HG02623 (cell line): Measurements from ENCODE around the gene FLYWCH2.
A peak's percentile ranks its signal among the peaks of the same experiment; 100 is the strongest.
"Not testable (repeated sequence)": the region's sequence is repeated elsewhere in the genome, so short reads cannot be mapped to it uniquely, and the experiment has no call there.

Source experiments
- ATAC-seq: cut with Tn5 transposase; IDR thresholded peaks from one replicate; pipeline ENCODE4 v1.9.1; 2021; ENCODE audit warnings: moderate library complexity; ENCODE audit not compliant: unreplicated experiment

The FLYWCH2 gene

DNA sequence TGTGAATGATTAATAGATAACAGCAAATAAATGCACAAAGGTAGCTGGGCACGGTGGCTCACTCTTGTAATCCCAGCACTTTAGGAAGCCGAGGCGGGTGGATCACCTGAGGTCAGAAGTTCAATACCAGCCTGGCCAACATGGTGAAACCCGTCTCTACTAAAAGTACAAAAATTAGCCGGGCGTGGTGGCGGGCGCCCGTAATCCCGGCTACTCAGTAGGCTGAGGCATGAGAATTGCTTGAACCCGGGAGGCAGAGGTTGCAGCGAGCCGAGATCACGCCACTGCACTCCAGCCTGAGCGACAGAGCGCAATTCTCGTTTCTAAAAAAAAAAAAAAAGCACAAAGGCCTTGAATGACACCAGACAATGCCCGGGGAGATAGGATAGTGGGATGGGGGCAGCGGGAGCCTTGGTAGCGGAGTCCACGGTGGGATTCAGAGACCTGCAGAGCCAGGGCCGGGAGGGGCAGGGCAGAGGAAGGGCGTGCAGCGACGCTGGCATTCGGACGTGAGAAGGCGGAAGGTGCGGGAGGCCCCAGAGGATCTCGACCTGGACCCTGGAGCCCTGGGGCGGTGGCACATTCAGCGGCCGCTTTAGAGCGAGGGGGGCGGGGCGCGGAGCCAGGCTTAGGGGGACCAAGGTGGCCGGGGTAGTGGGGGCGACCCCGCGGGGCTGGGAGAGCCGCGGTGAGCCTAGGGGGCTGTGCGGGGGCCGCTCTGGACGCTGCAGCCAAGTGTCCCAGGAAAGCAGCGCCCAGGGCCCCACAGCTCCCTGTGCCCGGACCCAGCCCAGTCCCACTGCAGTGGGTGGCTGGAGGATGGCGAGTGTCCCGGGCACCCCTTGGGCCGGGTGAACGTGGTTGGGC lies 999 bp upstream of the FLYWCH2 start:
- no peak for ATAC-seq

DNA sequence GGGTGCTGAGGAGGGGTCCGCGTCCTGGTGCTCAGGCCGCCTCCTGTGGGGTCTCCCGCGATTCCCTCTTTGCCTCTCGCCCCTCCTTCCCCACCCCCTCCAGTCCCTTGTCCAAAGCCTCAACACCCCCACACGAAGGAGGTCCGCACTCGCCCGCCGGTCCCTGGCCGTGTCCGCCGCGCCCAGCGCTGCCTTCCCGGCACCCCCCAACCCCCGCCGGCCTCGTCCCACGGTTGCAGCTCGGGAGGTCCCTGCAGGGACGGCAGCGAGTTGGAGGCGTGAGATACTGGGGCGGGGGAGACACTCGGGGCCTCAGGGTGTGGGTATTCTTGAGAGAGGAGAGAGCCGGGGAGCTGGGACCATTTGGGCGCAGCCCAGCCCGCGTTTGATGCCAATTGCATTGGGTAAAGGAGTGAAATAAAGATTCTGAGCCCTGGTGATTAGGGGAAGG lies 468 bp downstream of the FLYWCH2 start:
- ATAC-seq: no peak

DNA sequence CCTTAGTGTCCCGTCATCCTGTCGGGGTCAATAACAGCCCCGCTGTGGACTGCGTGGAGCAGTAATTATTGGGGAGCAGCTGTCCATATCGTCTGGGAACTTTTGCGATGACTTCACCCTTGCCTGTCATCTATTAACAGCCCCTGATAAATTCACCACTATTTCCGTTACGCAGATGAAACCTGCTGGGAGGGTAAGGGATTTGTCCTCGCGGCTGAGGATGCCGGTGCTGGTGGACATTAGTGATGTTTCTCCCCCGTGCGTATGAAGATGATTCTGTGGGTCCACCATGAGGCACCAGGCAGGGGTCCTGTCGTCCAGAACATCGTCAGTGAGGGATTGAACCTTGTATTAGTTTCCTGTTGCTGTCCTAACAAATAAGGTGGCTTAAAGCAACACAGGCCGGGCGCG lies 1.0 kb downstream of the FLYWCH2 start:
- ATAC-seq: no peak

DNA sequence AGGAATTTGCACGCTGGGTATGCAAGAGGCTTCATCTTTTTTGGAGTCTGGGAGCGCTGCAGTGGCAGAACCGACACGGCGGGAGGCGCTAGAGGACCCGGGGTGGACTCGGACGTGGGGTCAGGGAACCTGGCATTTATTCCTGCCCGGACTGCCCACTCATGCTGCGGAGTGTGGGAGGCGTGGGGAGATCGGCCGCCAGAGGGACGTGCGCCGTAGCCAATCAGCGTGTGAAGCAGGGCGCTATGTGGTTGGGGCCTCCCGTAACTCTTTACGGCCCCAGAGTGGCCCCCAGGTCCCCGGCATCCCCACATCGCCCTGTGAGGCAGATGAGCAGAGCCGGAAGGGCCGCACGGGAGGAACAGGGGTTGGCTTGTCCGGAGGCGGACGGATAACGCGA lies 11.2 kb downstream of the FLYWCH2 start:
- no peak for ATAC-seq

DNA sequence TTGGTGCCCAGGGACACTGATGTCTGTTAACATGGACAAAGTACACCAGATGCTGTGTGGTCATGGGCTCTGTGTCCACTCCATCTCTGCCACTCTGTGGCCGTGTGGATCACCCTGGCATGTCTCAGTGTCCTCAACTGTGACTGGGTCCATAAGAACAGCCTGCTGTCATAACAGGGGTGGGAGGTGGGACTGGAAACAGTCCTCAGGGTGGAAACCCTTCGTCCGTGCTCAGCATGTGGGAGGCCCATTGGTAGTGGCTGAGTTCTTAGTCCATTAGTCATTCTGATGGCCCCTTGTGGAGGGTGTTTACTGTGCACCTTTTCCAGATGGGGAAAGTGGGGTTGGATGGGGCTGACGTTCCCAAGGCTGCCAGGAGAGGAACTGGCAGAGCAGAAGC lies 12.8 kb downstream of the FLYWCH2 start:
- ATAC-seq: no peak

DNA sequence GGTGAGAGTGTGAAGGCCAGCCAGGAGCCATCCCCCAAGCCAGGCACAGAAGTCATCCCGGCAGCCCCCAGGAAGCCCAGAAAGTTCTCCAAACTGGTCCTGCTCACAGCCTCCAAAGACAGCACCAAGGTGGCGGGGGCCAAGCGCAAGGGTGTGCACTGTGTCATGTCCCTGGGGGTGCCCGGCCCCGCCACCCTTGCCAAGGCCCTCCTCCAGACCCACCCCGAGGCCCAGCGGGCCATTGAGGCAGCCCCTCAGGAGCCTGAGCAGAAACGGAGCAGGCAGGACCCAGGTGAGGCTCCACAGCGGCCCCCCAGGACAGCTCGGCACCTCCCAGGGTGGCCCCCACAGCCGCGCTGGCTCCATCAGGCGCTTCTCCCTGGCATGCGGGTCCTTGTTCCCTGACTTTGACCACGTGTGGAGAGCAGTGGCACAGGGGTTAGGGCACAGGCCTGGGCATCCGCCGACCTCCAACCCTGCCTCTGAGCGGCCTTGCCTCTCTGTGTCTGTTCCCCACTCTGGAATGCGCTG lies 13.5 kb downstream of the FLYWCH2 start:
- no peak for ATAC-seq

DNA sequence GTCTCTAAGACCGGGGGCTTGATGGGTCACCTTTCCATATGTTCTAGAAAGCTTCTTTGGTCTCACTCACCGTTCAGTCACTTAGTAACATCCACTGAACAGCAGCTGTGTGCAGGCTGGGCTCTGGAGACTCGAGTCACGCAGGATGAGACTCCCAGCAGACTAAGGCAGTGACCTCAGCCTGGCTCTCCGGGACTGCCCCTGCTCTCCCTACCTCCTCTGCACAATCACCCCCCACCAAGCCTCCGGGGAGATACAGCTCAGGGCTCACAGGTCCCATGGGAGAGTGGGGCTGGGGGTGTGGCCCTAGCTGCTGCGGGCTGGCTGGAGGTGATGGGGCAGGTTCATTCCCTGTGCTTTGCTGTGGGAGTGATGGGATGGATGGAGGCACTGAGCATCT lies 14.1 kb downstream of the FLYWCH2 start:
- no peak for ATAC-seq

DNA sequence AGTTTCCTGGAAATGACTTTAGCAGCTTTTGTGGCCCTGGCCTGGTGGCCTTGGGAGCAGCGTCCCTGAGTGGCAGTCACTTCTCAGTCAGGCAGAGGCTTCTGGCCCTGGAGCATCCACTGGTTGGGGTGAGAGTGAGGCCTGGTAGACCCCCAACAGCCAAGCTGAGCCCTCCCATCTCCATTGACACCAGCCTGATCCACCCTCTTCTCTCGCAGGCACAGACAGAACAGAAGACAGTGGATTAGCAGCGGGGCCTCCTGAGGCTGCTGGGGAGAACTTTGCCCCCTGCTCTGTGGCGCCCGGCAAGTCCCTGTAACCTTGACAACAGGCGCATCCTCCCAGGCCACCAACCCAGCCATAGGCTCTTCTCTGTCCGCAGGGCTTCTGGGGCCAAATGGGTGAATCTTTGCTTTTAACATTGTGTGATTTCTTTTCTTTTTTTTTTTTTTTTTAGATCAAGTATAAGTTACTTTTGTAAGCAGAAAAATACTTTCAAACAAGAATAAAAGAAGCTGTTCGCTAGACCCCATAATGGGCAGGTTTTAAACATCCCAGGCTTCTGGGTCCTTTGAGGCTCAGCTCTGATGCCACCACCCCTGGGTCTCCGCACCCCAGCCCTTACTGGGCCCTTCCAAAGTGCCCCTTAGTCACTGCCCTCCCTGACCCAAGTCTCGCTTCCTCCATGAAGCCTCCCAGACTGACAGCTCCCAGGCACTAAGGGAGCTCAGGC lies 16.0 kb downstream of the FLYWCH2 start:
- no peak for ATAC-seq

DNA sequence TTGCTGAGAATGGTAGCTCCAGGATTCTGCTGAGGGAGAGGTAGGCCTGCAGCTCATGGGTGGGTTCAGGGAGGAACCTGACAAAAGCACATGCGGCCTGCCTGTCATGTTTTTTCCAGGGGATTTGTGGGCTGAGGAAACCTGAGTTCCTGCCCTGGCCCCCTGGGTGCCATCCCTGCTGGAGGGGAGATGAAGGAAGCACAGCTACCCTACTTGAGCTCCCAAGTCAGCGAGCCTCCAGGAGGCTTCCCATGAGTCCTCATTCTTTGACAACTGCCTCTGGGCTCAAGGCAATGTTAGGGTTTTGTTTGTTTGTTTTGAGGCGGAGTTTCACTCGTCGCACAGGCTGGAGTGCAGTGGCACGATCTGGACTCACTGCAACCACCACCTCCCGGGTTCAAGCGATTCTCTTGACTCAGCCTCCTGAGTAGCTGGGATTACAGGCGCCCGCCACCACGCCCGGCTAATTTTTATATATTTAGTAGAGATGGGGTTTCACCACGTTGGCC lies 16.6 kb downstream of the FLYWCH2 start:
- no peak for ATAC-seq

DNA sequence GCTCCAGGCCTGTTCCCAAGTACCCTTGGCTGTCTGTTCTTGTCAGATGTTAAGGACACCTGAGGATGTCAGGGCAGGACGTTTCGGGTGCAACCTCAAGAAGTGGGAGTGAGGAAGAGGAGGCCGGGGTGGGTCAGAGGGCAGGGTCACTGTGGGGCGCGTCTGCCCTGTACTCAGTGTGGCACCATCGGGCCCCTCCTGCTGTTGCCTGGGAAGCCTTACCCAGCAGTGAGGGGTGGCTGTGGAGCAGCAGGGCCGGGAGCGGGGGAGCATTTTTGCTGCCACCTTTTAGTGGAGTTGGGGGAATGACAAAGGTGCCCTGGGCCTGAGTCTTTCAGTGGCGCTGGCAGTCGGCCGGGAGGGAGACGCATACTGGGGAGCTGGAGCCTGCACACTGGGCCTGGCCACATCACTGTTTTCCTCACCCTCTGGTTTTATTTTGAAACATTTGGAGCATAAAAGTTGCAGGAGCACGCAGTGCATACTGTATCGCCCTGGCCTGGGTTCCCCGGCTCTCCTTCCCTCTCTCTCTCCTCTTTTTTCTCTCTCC lies 17.6 kb downstream of the FLYWCH2 start:
- no peak for ATAC-seq

DNA sequence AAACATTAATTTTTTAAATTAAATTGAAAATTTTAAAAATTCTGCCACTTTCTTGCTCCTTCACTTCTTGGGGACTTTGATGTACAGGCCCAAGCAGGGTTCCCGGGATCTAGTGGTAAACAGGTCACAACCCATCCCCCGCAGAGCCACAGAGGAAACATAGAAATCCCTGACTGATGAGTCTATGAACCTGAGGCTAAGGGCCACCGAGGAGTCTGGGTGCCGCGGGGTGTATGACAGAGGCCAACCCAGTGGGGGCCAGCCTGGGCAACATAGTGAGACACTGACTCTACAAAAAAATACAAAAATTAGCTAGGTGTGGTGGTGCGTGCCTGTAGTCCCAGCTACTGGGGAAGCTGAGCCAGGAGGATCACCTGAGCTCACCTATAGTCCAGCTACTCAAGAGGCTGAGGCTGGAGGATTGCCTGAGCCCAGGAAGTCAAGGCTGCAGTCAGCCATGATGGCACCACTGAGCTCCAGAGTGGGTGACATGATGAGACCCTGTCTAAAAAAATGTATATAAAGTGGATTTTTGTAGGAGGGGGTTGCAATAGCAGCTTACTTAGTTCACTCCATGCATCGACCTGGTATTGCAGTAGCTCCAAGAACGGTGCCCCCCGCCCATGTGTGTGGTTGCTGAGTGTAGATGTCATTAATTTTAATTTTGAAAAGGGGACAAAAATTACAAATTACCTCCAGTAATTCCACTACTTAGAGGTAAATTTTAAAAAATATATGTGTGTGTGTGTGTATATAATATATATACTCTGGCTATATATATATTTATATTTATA lies 19.5 kb downstream of the FLYWCH2 start:
- no peak for ATAC-seq

DNA sequence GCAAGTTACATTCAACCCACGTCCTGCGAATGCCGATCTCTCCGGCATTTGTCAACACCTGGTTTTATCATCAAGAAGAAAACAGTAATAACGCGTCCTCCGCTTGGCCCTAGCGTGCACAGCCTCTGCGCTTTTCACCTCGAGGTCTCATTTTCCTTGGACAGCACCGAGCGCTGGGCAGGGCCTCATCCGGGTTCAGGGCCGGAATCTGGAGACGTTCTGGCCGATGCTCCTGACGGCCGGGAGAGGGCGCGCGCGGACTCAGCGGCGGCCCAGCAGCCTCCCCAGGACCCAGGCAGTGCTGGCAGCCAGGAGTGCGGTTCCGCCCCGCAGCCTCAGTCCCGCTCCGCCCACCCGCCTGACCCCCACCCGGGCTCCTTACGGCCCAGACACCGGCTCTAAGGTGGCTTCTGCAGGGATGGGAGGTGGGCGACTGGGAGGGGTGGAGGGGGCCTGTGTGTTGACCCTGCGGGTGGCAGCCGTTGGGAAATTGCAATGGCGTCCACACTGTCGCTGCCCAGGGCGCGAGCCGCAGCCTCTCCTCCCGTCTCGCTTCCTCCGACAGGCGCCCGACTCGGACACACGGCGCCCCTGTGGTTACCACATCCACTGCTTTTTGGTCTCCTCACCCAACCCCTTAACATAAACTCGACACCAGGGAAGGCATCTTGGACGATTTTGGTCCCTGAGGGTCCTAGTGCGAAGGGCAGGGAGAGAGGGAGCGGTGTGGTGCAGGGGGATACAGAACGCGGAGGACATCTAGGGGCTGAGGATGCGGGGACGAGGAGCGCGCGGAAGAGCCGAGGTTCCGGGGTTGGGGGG lies 21.3 kb downstream of the FLYWCH2 start:
- ATAC-seq: peak; percentile 34

DNA sequence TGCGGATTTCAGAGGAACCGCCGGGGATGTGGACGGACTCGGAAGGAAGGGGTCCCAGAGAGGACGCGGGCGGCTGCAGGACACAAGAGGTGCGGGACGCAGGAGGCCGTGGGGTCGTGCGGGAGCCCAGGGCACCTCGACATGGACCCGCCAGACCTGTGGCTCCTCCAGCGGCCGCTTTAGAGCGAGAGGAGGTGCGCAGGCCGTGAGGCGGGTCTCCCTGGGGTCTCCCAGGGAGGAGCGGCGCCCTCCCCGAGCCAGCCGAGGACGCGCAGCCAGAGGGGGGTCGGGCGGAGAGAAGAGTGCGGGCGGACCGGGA lies 21.9 kb downstream of the FLYWCH2 start:
- ATAC-seq: peak; percentile 2

DNA sequence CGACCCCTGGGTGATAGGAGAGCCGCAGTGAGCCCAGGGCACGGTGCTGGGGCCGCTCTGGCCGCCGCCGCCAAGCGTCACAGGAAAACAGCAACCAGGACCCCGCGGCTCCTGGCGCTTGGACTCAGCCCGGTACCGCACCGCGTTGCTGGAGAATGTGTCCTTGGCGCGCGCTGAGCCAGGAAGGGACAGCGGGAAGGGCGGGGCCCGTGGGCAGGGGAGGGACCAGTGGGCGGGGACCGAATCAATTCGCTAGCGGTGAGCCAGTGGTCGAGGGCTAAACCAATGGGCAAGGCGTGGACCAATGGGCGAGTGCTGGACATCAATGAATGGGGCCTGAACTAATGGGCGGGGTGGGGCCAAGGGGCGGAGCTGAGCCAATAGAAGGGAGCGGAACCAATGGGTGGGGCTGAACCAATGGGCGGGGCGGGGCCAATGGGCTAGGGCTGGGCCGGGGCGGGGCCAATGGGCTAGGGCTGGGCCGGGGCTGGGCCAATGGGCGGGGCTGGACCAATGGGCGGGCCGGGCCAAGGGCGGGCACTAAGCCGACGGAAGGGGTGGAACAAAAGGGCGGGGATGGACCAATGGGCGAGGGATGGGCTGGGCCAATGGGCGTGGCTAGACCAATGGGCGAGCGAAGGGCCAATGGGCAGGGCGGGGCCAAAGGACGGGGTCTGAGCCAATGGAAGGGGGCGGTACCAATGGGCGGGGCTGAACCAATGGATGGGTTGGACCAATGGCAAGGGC lies 22.4 kb downstream of the FLYWCH2 start:
- peak; percentile 72 for ATAC-seq

DNA sequence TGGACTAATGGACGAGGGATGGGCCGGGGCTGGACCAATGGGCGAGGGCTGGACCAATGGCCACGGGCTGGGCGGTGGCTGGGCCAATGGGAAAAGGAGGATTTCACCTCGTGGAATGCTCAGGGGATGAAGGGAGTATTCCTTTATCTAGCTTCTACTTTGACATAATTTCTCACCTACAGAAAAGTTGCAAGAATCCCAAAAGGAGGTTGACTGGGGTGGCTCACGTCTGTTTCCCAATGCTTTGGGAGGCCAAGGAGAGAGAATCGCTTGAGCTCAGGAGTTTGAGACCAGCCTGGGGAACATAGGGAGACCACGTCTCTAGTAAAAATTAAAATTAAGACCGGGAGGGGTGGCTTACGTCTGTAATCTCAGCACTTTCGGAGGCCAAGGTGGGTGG lies 23.0 kb downstream of the FLYWCH2 start:
- no peak for ATAC-seq

DNA sequence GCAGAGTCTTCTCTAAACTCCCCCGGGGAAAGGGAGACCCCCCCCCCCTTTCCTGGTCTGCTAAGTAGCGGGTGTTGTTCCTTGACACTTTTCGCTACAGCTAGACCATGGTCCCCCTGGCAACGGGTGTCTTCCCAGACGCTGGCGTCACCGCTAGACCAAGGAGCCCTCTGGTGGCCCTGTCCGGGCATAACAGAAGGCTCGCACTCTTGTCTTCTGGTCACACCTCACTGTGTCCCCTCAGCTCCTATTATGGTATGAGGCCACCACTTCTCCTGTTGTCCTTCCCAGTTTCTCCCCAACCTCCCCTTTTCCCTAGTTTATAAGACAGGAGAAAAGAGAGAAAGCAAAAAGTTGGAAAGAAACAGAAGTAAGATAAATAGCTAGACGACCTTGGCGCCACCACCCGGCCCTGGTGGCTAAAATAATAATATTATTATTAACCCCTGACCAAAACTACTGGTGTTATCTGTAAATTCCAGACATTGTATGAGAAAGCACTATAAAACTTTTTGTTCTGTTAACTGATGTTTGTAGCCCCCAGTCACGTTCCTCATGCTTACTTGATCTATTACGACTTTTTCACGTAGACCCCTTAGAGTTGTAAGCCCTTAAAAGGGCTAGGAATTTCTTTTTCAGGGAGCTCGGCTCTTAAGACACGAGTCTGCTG lies 24.2 kb downstream of the FLYWCH2 start:
- not testable (repeated sequence) for ATAC-seq

DNA sequence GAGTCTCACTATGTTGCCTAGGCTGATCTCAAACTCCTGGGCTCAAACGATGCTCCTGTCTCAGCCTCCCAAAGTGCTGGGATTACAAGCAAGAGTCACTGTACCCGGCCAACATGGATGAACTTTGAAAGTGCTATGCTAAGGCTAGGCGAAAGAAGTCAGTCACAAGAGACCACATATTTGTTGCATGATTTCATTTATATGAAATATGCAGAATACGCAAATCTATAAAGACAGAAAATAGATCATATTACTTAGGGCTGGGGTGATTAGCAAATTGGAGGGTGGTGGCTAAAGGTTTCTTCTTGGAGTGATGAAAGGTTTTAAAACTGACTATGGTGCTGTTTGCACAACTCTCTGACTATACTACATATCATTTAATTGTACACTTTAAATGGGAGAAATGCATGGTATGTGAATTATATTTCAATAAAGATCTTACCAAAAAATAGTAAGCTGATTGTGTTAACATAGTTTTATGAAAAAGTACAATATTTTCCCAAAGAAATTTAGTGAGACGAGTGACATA lies 27.5 kb downstream of the FLYWCH2 start:
- no peak for ATAC-seq

DNA sequence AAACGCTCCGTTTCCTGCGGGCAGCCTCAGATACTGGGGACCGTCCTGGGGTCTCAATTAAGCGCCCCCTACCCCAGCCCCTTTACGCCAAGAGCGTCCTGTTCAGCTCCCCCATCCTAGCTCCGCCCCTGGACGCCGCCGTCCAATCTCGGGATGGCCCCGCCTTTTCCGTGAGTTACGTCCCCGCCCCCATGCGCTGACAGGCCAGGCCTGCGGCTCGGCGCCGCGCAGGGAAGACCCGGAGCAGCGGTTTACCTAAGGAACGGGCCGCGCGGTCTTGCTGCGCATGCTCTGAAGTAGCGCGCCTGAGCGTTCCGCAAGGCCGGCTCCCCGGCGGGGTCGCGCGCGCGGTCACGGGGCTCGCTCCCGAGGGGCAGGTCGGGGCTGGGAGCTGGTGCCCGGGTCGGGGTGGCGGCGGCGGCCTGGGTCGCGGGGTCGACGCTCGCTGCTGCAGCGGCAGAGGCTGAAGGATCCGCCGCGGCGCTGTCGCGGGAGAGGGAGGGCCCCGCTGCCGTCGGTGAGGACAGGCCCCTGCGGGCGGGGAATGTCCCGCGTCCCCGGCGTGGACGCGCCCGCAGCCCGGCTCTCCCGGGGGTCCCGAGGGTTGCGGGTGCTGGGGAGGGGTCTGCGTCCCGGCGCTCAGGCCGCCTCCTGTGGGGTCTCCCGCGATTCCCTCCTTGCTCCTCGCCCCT lies 28.8 kb downstream of the FLYWCH2 start, which contains the start of gene FLYWCH1:
Gene FLYWCH1 (plus strand): TSS at position 294 of the 692 bp plus-strand sequence. CDS start 17,755 bp downstream, outside the sequence.
- ATAC-seq: peak; percentile 90
